DOHH2 (cell line): Measurements from ENCODE around the gene MYO18A.

Source experiments
- H3F3A ChIP-seq: fragments of 200-600 bp; sonication (generic), shearing (Covaris generic); 2 replicates; pipeline ENCODE4 v1.6.0; 2016; ENCODE audit warnings: antibody characterized with exemption, mild to moderate bottlenecking; ENCODE audit not compliant: control insufficient read depth, insufficient read depth
- H3K27ac ChIP-seq: fragments of 200-600 bp; sonication (generic); 2 replicates; pipeline ENCODE4 v1.5.1; 2014; ENCODE audit warnings: low read depth, mild to moderate bottlenecking, low read length, moderate library complexity
- H3K27me3 ChIP-seq: fragments of 200-600 bp; sonication (generic); 2 replicates; pipeline ENCODE4 v1.6.1; 2014; ENCODE audit warnings: mild to moderate bottlenecking, low read length, mixed read lengths; ENCODE audit not compliant: control insufficient read depth
- H3K36me3 ChIP-seq: fragments of 200-600 bp; sonication (generic); 2 replicates; pipeline ENCODE4 v1.6.1; 2014; ENCODE audit warnings: mild to moderate bottlenecking, low read length, moderate library complexity, mixed read lengths; ENCODE audit not compliant: control insufficient read depth
- H3K4me1 ChIP-seq: fragments of 200-600 bp; sonication (generic); 2 replicates; pipeline ENCODE4 v1.6.1; 2014; ENCODE audit warnings: mild to moderate bottlenecking, low read length, mixed read lengths; ENCODE audit not compliant: control insufficient read depth
- H3K4me2 ChIP-seq: fragments of 200-600 bp; sonication (generic); 2 replicates; pipeline ENCODE4 v1.6.0; 2014; ENCODE audit warnings: mild to moderate bottlenecking, low read length, moderate library complexity
- H3K4me3 ChIP-seq: fragments of 200-600 bp; sonication (generic); 2 replicates; pipeline ENCODE4 v1.5.1; 2014; ENCODE audit warnings: mild to moderate bottlenecking, low read length, mixed read lengths
- H3K79me2 ChIP-seq: fragments of 200-600 bp; sonication (generic); 2 replicates; pipeline ENCODE4 v1.6.1; 2014; ENCODE audit warnings: mild to moderate bottlenecking, low read length, mixed read lengths; ENCODE audit not compliant: control insufficient read depth
- H3K9me2 ChIP-seq: fragments of 200-600 bp; sonication (generic); replicated peaks from 2 replicates; pipeline ENCODE4 v1.6.1; 2014; ENCODE audit warnings: mild to moderate bottlenecking, low read length, mixed read lengths; ENCODE audit not compliant: control insufficient read depth
- H3K9me3 ChIP-seq: fragments of 200-600 bp; sonication (generic); 2 replicates; pipeline ENCODE4 v1.6.1; 2014; ENCODE audit warnings: antibody characterized with exemption, low read length, mixed read lengths; ENCODE audit not compliant: control insufficient read depth, insufficient read depth
- H4K20me1 ChIP-seq: fragments of 200-600 bp; sonication (generic); 2 replicates; pipeline ENCODE4 v1.6.0; 2014; ENCODE audit warnings: low read depth, mild to moderate bottlenecking, antibody characterized with exemption, low read length, moderate library complexity; ENCODE audit not compliant: control insufficient read depth, insufficient read depth
- CTCF ChIP-seq: fragments of 200-600 bp; sonication (generic); IDR thresholded peaks from one replicate; pipeline ENCODE4 v1.5.1; 2014; ENCODE audit warnings: antibody characterized with exemption, mild to moderate bottlenecking, low read depth, low read length; ENCODE audit not compliant: poor library complexity, severe bottlenecking
- EZH2phosphoT487 ChIP-seq: fragments of 200-600 bp; sonication (generic); IDR thresholded peaks from 2 replicates; pipeline ENCODE4 v1.6.1; 2017; ENCODE audit warnings: borderline replicate concordance, mild to moderate bottlenecking, antibody characterized with exemption, low read length, moderate library complexity, mixed read lengths

Gene MYO18A

DNA sequence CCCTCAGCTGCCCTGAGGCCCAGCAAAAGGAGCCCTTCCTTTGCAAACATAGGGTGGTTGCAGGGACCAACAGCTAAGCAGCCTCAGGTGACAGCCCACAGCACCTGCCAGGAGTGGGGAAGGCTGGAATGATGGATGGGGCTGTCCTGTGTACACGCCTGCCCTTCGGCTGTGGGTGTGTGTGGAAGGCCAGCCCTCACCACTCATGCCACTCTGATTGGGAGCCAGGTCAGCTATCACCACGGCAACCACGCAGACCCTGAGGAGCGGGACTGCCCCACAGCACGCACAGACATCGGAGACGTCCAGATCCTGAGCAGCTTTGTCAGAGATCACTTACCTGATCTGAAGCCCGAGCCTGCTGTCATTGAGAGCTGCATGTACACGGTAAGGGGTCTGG is 125.4 kb downstream of the MYO18A start:
- H3K4me3 ChIP-seq = no peak overlapping the region
- TF ChIP-seq CTCF (no peak), EZH2phosphoT487 (no peak)
- H4K20me1 ChIP-seq = no peaks in the 10 kb centered on the region
- no peaks in the 10 kb centered on the region for H3K79me2 ChIP-seq
- H3F3A ChIP-seq = no peaks in the 10 kb centered on the region
- peaks cover 7% of the 10 kb centered on the region for H3K27me3 ChIP-seq
- no peaks in the 10 kb centered on the region for H3K36me3 ChIP-seq
- no peaks in the 10 kb centered on the region for H3K4me1 ChIP-seq
- no peaks in the 10 kb centered on the region for H3K9me3 ChIP-seq
- H3K4me2 ChIP-seq = no peak overlapping the region
- no peak overlapping the region for H3K27ac ChIP-seq
- no peaks in the 10 kb centered on the region for H3K9me2 ChIP-seq

DNA sequence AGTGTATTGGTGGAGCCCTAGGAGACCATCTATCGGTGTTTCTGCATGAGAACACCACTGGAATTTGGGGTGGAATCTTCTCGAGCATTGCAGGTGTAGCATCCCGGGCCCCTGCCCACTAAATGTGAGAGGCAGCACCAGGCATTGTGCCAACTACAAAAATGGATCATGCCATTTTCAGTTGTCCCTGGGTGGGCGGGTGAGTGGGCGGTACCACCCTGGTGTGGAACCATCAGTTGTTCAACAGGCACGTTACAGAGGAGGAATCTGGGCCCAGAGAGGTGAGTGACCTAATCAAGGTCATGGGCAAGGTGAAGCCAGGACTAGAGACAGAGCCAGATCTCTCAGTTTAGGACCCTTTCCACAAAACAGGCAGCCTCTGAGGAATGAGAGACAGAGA is 128.5 kb downstream of the MYO18A start:
- H3K9me3 ChIP-seq = no peaks in the 10 kb centered on the region
- TF ChIP-seq EZH2phosphoT487 (no peak), CTCF (no peak)
- H3K27me3 ChIP-seq = peaks cover 22% of the 10 kb centered on the region
- no peaks in the 10 kb centered on the region for H3K36me3 ChIP-seq
- H3K4me3 ChIP-seq = no peak overlapping the region
- H4K20me1 ChIP-seq = no peaks in the 10 kb centered on the region
- H3K79me2 ChIP-seq = no peaks in the 10 kb centered on the region
- H3K27ac ChIP-seq = no peak overlapping the region
- H3F3A ChIP-seq = no peaks in the 10 kb centered on the region
- no peak overlapping the region for H3K4me2 ChIP-seq
- no peaks in the 10 kb centered on the region for H3K9me2 ChIP-seq
- H3K4me1 ChIP-seq = peaks cover 12% of the 10 kb centered on the region

DNA sequence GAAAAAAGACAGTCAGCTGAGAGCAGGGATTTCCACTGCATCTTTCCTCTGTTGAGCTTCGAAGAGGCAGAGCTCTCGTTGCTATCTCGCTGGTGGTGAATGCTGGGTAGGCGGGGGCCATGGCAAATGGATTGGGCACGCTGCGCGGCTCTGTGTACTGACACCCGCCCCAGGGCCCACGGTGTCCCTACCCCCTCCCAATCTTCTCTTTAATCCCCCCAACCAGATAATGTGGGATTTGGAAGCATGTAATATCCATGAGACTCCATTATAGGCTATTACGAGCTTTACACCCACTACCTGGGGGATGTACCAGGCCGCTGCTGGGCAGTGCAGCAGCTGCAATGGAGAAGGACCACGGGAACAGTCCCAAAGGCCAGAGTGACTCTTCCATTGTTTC is 129.0 kb downstream of the MYO18A start:
- no peak for TF ChIP-seq CTCF
- no peak for TF ChIP-seq EZH2phosphoT487
- H3K4me1 ChIP-seq = peaks cover 12% of the 10 kb centered on the region
- H3F3A ChIP-seq = no peaks in the 10 kb centered on the region
- no peaks in the 10 kb centered on the region for H3K9me3 ChIP-seq
- H3K4me2 ChIP-seq = no peak overlapping the region
- no peaks in the 10 kb centered on the region for H3K79me2 ChIP-seq
- no peaks in the 10 kb centered on the region for H3K9me2 ChIP-seq
- no peaks in the 10 kb centered on the region for H4K20me1 ChIP-seq
- no peaks in the 10 kb centered on the region for H3K36me3 ChIP-seq
- H3K27me3 ChIP-seq = peaks cover 19% of the 10 kb centered on the region
- H3K4me3 ChIP-seq = no peak overlapping the region
- H3K27ac ChIP-seq = no peak overlapping the region

DNA sequence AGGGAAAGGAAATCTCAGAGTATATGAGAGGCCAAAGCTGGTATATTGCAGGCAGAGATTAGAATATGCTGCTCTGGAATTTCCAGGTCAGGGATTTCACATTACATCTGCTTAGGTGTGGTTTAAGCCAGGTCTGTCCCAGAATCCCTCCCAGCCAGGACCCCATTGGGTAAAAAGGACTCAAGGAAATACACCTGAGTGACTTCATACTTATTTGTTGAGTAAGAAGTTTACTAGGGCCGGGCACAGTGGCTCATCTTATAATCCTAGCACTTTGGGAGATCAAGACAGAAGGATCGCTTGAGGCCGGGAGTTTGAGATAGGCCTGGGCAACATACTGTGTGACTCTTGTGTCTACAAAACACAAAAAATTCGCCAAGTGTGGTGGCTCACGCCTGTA is 130.0 kb downstream of the MYO18A start:
- no peak for TF ChIP-seq EZH2phosphoT487
- TF ChIP-seq CTCF = no peak
- Histone ChIP-seq H3K36me3 (no peaks in the 10 kb centered on the region), H3K9me3 (no peaks in the 10 kb centered on the region), H3F3A (no peaks in the 10 kb centered on the region), H3K27ac (no peak overlapping the region), H3K9me2 (no peaks in the 10 kb centered on the region), H3K27me3 (peaks cover 17% of the 10 kb centered on the region), H4K20me1 (no peaks in the 10 kb centered on the region), H3K4me2 (no peak overlapping the region), H3K4me1 (peaks cover 12% of the 10 kb centered on the region), H3K4me3 (no peak overlapping the region), H3K79me2 (no peaks in the 10 kb centered on the region)
